ENCODE data around the gene RBMX. TPM values are rescaled to one million over a fixed set of nuclear protein-coding genes. Genes with fewer than 3 reads are reported as not detected.

Gene RBMX
- total RNA-seq, 1 experiment from 2014 or later: 379 TPM

DNA sequence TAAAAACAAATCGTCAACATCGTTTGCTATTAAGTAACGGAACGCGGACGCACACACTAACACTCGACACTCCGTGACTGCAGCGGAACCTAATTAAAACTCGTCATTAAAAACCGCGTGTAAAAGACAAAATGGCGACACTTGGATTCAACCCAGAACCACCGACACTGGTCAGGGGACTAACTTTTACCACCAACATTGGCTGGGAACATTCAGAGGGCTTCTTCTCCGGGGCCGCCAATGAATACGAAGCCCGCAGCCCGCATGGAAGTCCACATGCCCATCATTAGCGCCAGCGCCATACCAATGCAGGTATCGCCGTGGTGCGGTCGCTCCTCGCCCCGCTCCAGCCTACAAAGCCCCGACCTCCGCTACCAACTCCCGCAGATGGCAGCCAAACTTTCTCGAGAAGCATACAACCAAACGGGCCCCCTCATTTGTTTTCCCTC, 498 bp downstream of the RBMX start (continued):
- TF ChIP-seq, protein P1, sequence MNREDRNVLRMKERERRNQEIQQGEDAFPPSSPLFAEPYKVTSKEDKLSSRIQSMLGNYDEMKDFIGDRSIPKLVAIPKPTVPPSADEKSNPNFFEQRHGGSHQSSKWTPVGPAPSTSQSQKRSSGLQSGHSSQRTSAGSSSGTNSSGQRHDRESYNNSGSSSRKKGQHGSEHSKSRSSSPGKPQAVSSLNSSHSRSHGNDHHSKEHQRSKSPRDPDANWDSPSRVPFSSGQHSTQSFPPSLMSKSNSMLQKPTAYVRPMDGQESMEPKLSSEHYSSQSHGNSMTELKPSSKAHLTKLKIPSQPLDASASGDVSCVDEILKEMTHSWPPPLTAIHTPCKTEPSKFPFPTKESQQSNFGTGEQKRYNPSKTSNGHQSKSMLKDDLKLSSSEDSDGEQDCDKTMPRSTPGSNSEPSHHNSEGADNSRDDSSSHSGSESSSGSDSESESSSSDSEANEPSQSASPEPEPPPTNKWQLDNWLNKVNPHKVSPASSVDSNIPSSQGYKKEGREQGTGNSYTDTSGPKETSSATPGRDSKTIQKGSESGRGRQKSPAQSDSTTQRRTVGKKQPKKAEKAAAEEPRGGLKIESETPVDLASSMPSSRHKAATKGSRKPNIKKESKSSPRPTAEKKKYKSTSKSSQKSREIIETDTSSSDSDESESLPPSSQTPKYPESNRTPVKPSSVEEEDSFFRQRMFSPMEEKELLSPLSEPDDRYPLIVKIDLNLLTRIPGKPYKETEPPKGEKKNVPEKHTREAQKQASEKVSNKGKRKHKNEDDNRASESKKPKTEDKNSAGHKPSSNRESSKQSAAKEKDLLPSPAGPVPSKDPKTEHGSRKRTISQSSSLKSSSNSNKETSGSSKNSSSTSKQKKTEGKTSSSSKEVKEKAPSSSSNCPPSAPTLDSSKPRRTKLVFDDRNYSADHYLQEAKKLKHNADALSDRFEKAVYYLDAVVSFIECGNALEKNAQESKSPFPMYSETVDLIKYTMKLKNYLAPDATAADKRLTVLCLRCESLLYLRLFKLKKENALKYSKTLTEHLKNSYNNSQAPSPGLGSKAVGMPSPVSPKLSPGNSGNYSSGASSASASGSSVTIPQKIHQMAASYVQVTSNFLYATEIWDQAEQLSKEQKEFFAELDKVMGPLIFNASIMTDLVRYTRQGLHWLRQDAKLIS (CRISPR knock-in tag; IDR thresholded peaks at IDR 0.05; ENCODE audit: borderline replicate concordance): no peak
- TF ChIP-seq GABPB1 (CRISPR knock-in tag; IDR thresholded peaks at IDR 0.05): no peak
- TF ChIP-seq, protein P2, sequence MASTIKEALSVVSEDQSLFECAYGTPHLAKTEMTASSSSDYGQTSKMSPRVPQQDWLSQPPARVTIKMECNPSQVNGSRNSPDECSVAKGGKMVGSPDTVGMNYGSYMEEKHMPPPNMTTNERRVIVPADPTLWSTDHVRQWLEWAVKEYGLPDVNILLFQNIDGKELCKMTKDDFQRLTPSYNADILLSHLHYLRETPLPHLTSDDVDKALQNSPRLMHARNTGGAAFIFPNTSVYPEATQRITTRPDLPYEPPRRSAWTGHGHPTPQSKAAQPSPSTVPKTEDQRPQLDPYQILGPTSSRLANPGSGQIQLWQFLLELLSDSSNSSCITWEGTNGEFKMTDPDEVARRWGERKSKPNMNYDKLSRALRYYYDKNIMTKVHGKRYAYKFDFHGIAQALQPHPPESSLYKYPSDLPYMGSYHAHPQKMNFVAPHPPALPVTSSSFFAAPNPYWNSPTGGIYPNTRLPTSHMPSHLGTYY (CRISPR knock-in tag; IDR thresholded peaks at IDR 0.05): peak; percentile 76; the same call in 1 of the 2 replicates
- TF ChIP-seq, protein P3, sequence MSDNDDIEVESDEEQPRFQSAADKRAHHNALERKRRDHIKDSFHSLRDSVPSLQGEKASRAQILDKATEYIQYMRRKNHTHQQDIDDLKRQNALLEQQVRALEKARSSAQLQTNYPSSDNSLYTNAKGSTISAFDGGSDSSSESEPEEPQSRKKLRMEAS (CRISPR knock-in tag; IDR thresholded peaks at IDR 0.05): no peak

DNA sequence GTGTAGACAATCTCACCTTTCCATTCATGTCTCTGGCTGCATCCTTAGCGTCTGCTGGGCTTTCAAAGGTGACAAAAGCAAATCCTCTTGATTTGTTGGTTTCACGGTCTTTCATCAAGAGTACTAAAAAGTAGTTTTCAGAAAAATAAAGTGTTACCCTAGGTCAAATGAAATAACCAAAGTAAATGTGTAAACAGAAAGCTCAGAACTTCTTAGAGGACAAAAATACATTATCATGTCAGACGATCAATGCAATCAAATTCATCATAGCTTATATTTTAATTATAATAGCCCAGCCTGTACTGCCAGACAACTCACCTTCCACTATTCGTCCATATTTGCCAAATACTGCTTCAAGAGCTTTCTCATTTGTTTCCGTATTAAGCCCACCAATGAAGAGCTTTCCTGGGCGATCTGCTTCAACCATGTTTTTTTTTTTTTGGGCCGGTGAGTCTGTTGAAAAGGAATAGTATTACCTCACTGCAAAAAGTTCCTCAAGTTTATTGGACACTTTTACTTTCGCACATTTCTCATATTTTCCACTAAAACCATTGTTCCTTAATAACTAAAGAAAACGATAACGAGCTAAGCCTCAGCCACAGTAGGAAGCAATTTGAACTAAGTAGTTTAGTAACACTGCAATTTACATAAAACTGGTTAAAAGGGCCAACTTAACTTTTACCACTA, 1.4 kb downstream of the RBMX start:
- H3K4me3 Mint-ChIP-seq: peak overlapping the region; percentile 98
- TF ChIP-seq ATF1 (CRISPR knock-in tag; IDR thresholded peaks at IDR 0.05): no peak
- TF ChIP-seq CBFB (CRISPR knock-in tag; IDR thresholded peaks at IDR 0.05; ENCODE audit: low read depth): no peak
- TF ChIP-seq, protein P4, sequence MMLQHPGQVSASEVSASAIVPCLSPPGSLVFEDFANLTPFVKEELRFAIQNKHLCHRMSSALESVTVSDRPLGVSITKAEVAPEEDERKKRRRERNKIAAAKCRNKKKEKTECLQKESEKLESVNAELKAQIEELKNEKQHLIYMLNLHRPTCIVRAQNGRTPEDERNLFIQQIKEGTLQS (CRISPR knock-in tag; conservative IDR thresholded peaks at IDR 0.05): no peak
- TF ChIP-seq ESRRA (CRISPR knock-in tag; IDR thresholded peaks at IDR 0.05; ENCODE audit: borderline replicate concordance): no peak
- no peak for TF ChIP-seq GTF2I (CRISPR knock-in tag; conservative IDR thresholded peaks at IDR 0.05)
- TF ChIP-seq ZNF423 (CRISPR knock-in tag; IDR thresholded peaks at IDR 0.05): no peak
- TF ChIP-seq, protein P5, sequence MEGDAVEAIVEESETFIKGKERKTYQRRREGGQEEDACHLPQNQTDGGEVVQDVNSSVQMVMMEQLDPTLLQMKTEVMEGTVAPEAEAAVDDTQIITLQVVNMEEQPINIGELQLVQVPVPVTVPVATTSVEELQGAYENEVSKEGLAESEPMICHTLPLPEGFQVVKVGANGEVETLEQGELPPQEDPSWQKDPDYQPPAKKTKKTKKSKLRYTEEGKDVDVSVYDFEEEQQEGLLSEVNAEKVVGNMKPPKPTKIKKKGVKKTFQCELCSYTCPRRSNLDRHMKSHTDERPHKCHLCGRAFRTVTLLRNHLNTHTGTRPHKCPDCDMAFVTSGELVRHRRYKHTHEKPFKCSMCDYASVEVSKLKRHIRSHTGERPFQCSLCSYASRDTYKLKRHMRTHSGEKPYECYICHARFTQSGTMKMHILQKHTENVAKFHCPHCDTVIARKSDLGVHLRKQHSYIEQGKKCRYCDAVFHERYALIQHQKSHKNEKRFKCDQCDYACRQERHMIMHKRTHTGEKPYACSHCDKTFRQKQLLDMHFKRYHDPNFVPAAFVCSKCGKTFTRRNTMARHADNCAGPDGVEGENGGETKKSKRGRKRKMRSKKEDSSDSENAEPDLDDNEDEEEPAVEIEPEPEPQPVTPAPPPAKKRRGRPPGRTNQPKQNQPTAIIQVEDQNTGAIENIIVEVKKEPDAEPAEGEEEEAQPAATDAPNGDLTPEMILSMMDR (IDR thresholded peaks at IDR 0.05): no peak
- no peak for TF ChIP-seq ZNF121 (CRISPR knock-in tag; IDR thresholded peaks at IDR 0.05)
- no peak for TF ChIP-seq JUN (CRISPR knock-in tag; IDR thresholded peaks at IDR 0.05)
- TF ChIP-seq, protein P6, sequence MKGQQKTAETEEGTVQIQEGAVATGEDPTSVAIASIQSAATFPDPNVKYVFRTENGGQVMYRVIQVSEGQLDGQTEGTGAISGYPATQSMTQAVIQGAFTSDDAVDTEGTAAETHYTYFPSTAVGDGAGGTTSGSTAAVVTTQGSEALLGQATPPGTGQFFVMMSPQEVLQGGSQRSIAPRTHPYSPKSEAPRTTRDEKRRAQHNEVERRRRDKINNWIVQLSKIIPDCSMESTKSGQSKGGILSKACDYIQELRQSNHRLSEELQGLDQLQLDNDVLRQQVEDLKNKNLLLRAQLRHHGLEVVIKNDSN (CRISPR knock-in tag; IDR thresholded peaks at IDR 0.05): no peak
- TF ChIP-seq, protein P7, sequence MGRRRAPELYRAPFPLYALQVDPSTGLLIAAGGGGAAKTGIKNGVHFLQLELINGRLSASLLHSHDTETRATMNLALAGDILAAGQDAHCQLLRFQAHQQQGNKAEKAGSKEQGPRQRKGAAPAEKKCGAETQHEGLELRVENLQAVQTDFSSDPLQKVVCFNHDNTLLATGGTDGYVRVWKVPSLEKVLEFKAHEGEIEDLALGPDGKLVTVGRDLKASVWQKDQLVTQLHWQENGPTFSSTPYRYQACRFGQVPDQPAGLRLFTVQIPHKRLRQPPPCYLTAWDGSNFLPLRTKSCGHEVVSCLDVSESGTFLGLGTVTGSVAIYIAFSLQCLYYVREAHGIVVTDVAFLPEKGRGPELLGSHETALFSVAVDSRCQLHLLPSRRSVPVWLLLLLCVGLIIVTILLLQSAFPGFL (CRISPR knock-in tag; IDR thresholded peaks at IDR 0.05; ENCODE audit: borderline replicate concordance): no peak
- TF ChIP-seq TEAD1 (CRISPR knock-in tag; IDR thresholded peaks at IDR 0.05): no peak
- TF ChIP-seq, protein P8, sequence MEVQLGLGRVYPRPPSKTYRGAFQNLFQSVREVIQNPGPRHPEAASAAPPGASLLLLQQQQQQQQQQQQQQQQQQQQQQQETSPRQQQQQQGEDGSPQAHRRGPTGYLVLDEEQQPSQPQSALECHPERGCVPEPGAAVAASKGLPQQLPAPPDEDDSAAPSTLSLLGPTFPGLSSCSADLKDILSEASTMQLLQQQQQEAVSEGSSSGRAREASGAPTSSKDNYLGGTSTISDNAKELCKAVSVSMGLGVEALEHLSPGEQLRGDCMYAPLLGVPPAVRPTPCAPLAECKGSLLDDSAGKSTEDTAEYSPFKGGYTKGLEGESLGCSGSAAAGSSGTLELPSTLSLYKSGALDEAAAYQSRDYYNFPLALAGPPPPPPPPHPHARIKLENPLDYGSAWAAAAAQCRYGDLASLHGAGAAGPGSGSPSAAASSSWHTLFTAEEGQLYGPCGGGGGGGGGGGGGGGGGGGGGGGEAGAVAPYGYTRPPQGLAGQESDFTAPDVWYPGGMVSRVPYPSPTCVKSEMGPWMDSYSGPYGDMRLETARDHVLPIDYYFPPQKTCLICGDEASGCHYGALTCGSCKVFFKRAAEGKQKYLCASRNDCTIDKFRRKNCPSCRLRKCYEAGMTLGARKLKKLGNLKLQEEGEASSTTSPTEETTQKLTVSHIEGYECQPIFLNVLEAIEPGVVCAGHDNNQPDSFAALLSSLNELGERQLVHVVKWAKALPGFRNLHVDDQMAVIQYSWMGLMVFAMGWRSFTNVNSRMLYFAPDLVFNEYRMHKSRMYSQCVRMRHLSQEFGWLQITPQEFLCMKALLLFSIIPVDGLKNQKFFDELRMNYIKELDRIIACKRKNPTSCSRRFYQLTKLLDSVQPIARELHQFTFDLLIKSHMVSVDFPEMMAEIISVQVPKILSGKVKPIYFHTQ (CRISPR knock-in tag; IDR thresholded peaks at IDR 0.05): no peak
- no peak for TF ChIP-seq ZNF396 (CRISPR knock-in tag; IDR thresholded peaks at IDR 0.05; ENCODE audit: borderline replicate concordance)
- no peak for TF ChIP-seq MYBL2 (CRISPR knock-in tag; IDR thresholded peaks at IDR 0.05)
- TF ChIP-seq NFE2L1 (CRISPR knock-in tag; IDR thresholded peaks at IDR 0.05): no peak
- peaks cover 21% of the 10 kb centered on the region for H3K4me1 Mint-ChIP-seq
- H3K27ac Mint-ChIP-seq: peak overlapping the region; percentile 98
- ChIA-PET CTCF (no interaction called here), POLR2A (interaction anchor here (0.6 to 0.7 kb wide), 2 partner anchors 10 to 427 kb away, joined by 4 to 11 read pairs; no protein-coding TSS in a partner anchor)
- no peaks in the 10 kb centered on the region for H3K27me3 Mint-ChIP-seq (ENCODE audit: low read depth)
- H3K36me3 Mint-ChIP-seq: peaks cover 54% of the 10 kb centered on the region
- ATAC-seq: no peak
- no peaks in the 10 kb centered on the region for H3K9me3 Mint-ChIP-seq
- DNase-seq (ENCODE audit: low spot score): no peak
